ENCODE results near the gene C15orf40.
"Not testable (repeated sequence)": the region's sequence is repeated elsewhere in the genome, so short reads cannot be mapped to it uniquely, and the experiment has no call there.

C15orf40 gene

GRCh38 chr15:83039206-83039605 is 27.8 kb upstream of the C15orf40 start:
- TF ChIP-seq CTCF (IDR thresholded peaks at IDR 0.05; ENCODE audit: low read depth, low read length), result no peak
- in situ Hi-C loops (cut with HindIII; ENCODE audit: low sequenced_read_pairs), result no loop called here
- H3K4me3 ChIP-seq (ENCODE audit: low read depth, low read length), result no peak overlapping the region
- DNase-seq (ENCODE audit: low read depth, low spot score), result no peak

DNA sequence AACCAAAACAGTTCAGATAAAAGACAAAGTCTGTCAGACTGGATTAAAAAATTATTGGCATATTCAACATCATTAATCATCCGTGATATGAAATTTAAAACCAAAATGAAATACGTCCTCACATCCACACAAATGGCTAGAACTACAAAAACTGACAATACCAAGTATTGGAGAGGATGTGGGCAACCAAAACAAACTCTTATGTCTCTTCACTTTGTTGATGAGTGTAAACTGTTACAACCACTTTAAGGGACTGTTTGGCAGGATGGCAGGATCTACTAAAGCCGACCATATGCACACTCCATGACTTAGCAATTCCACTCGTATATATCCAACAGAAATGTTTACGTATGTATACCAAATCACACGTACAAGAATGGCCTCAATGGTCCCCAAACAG is 24.8 kb upstream of the C15orf40 start:
- in situ Hi-C loops (cut with HindIII; ENCODE audit: low sequenced_read_pairs), result no loop called here
- TF ChIP-seq CTCF (IDR thresholded peaks at IDR 0.05; ENCODE audit: low read depth, low read length), result no peak
- DNase-seq (ENCODE audit: low read depth, low spot score), result no peak
- H3K4me3 ChIP-seq (ENCODE audit: low read depth, low read length), result no peak overlapping the region

- in situ Hi-C loops (cut with HindIII; ENCODE audit: low sequenced_read_pairs); DNase-seq (ENCODE audit: low read depth, low spot score); H3K4me3 ChIP-seq (ENCODE audit: low read depth, low read length): not testable (repeated sequence)
Measured at GRCh38 chr15:83031234-83031633, 19.8 kb upstream of the C15orf40 start.

GRCh38 chr15:83030021-83030420 is 18.6 kb upstream of the C15orf40 start:
- TF ChIP-seq CTCF (IDR thresholded peaks at IDR 0.05; ENCODE audit: low read depth, low read length), result no peak
- H3K4me3 ChIP-seq (ENCODE audit: low read depth, low read length), result no peak overlapping the region
- DNase-seq (ENCODE audit: low read depth, low spot score), result peak; percentile 74
- in situ Hi-C loops (cut with HindIII; ENCODE audit: low sequenced_read_pairs), result no loop called here

- in situ Hi-C loops (cut with HindIII; ENCODE audit: low sequenced_read_pairs), result loop anchor here (25.0 kb wide), 1 partner anchor 481 kb away; the partner anchor contains the start of gene RPS17
- H3K4me3 ChIP-seq (ENCODE audit: low read depth, low read length), result no peak overlapping the region
- no peak for TF ChIP-seq CTCF (IDR thresholded peaks at IDR 0.05; ENCODE audit: low read depth, low read length)
- no peak for DNase-seq (ENCODE audit: low read depth, low spot score)
Measured at GRCh38 chr15:83018436-83018835, 7.0 kb upstream of the C15orf40 start.

GRCh38 chr15:83016906-83017305 is 5.5 kb upstream of the C15orf40 start:
- in situ Hi-C loops (cut with HindIII; ENCODE audit: low sequenced_read_pairs), result loop anchor here (25.0 kb wide), 1 partner anchor 480 kb away; the partner anchor contains the start of gene RPS17
- TF ChIP-seq CTCF (IDR thresholded peaks at IDR 0.05; ENCODE audit: low read depth, low read length), result no peak
- no peak for DNase-seq (ENCODE audit: low read depth, low spot score)
- no peak overlapping the region for H3K4me3 ChIP-seq (ENCODE audit: low read depth, low read length)

DNA sequence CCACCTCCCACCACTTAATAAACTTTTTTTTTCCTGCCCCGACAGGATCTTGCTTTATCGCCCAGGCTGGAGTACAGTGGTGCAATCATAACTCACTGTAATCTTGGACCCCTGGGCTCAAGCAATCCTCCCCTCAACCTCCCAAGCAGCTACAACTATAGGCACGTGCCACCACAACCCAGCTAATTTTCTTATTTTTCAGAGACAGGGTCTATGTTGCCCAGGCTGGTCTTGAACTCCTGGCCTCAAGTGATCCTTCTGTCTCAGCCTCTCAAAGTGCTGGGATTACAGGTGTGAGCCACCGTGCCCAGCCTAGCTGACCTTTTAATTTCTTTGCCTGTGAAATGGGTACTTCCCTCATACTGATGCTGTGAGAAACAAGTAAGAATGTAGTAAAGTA is 3.9 kb upstream of the C15orf40 start:
- no peak for DNase-seq (ENCODE audit: low read depth, low spot score)
- in situ Hi-C loops (cut with HindIII; ENCODE audit: low sequenced_read_pairs), result loop anchor here (25.0 kb wide), 1 partner anchor 478 kb away; the partner anchor contains the start of gene RPS17
- H3K4me3 ChIP-seq (ENCODE audit: low read depth, low read length), result no peak overlapping the region
- TF ChIP-seq CTCF (IDR thresholded peaks at IDR 0.05; ENCODE audit: low read depth, low read length), result no peak

All from astrocyte of the spinal cord (primary cell).